IMR-90 (cell line): ENCODE results near the gene C1R. TPM values are rescaled to one million over a fixed set of nuclear protein-coding genes. Genes with fewer than 3 reads are reported as not detected.

Experiments
- ATAC-seq: fragments of 200-7000 bp; cut with Tn5 transposase; 2 replicates; pipeline ENCODE4 v1.9.1; 2020; ENCODE audit warnings: low read depth, mild to moderate bottlenecking, moderate library complexity
- BruUV-seq: library from RNA; stranded (reverse); fragments of 400-500 nt; replicated peaks from 2 replicates; lab custom pipeline; 2021; lab: Mats Ljungman, UMichigan
- CTCF ChIA-PET: fragments of 300-600 bp; formaldehyde crosslinking; extraction: SDS; loops from one replicate; lab custom pipeline; 2021; ENCODE audit warnings: antibody characterized with exemption; lab: Yijun Ruan, JAX
- POLR2A ChIA-PET: fragments of 300-600 bp; sonication (Branson Sonifier 250); formaldehyde crosslinking; loops from one replicate; lab custom pipeline; 2022; ENCODE audit warnings: antibody characterized with exemption; ENCODE audit not compliant: unreplicated experiment; lab: Charles Lee
- DNase-seq: peaks from one replicate; pipeline ENCODE4 v3.0.0; 2013
- H2AFZ ChIP-seq: replicated peaks from 2 replicates; pipeline ENCODE3; 2013; ENCODE audit warnings: low read length, mild to moderate bottlenecking; ENCODE audit not compliant: poor library complexity
- H2AK5ac ChIP-seq: 2 replicates; pipeline ENCODE4 v1.6.1; 2013; ENCODE audit warnings: low read depth, low read length, inconsistent platforms
- H2AK9ac ChIP-seq: replicated peaks from 2 replicates; pipeline ENCODE3; 2013; ENCODE audit warnings: mild to moderate bottlenecking, low read depth, low read length, moderate library complexity; ENCODE audit not compliant: poor library complexity
- H2BK120ac ChIP-seq: 2 replicates; pipeline ENCODE4 v1.6.1; 2013; ENCODE audit warnings: low read depth, low read length, inconsistent platforms
- H2BK15ac ChIP-seq: 3 replicates; pipeline ENCODE4 v1.6.1; 2013; ENCODE audit warnings: low read depth, low read length, inconsistent platforms
- H2BK20ac ChIP-seq: 2 replicates; pipeline ENCODE4 v1.6.1; 2013; ENCODE audit warnings: low read depth, mild to moderate bottlenecking, inconsistent platforms, low read length, moderate library complexity
- H2BK5ac ChIP-seq: 2 replicates; pipeline ENCODE4 v1.6.1; 2013; ENCODE audit warnings: mild to moderate bottlenecking, low read depth, low read length, inconsistent platforms; ENCODE audit not compliant: poor library complexity, severe bottlenecking
- H3K14ac ChIP-seq: replicated peaks from 2 replicates; pipeline ENCODE4 v1.6.1; 2013; ENCODE audit warnings: low read depth, low read length, inconsistent platforms
- H3K18ac ChIP-seq: 2 replicates; pipeline ENCODE4 v1.6.1; 2013; ENCODE audit warnings: low read depth, low read length, control low read depth
- H3K23ac ChIP-seq: 2 replicates; pipeline ENCODE4 v1.6.1; 2013; ENCODE audit warnings: low read depth, low read length, inconsistent platforms
- H3K27ac ChIP-seq: 2 replicates; pipeline ENCODE4 v1.5.1; 2013; ENCODE audit warnings: mild to moderate bottlenecking, control low read depth, low read length; ENCODE audit not compliant: insufficient read depth
- H3K27me3 ChIP-seq: 2 replicates; pipeline ENCODE4 v1.6.1; 2013; ENCODE audit warnings: low read length; ENCODE audit not compliant: control insufficient read depth, insufficient read depth
- H3K36me3 ChIP-seq: 2 replicates; pipeline ENCODE4 v1.6.1; 2013; ENCODE audit warnings: low read length, mixed read lengths; ENCODE audit not compliant: control insufficient read depth, insufficient read depth
- H3K4ac ChIP-seq: 2 replicates; pipeline ENCODE4 v1.6.1; 2013; ENCODE audit warnings: low read depth, low read length, inconsistent platforms
- H3K4me1 ChIP-seq: 2 replicates; pipeline ENCODE4 v1.6.1; 2013; ENCODE audit warnings: low read length, mixed read lengths; ENCODE audit not compliant: control insufficient read depth, insufficient read depth
- H3K4me2 ChIP-seq: 2 replicates; pipeline ENCODE4 v1.6.1; 2013; ENCODE audit warnings: low read depth, mild to moderate bottlenecking, control low read depth, low read length, moderate library complexity
- H3K4me3 ChIP-seq: 2 replicates; pipeline ENCODE4 v1.5.1; 2013; ENCODE audit warnings: low read depth, mild to moderate bottlenecking, control low read depth, low read length, moderate library complexity; ENCODE audit not compliant: insufficient read depth
- H3K56ac ChIP-seq: 2 replicates; pipeline ENCODE4 v1.6.1; 2013; ENCODE audit warnings: low read length, inconsistent platforms; ENCODE audit not compliant: insufficient read depth; ENCODE audit errors: extremely low read depth
- H3K79me1 ChIP-seq, 2 experiments: 2 replicates each; pipeline ENCODE4 v1.6.1; 2013; ENCODE audit warnings: low read length in 2 of 2, inconsistent platforms in 1 of 2, low read depth in 1 of 2
- H3K9ac ChIP-seq: 2 replicates; pipeline ENCODE4 v1.6.1; 2013; ENCODE audit warnings: low read depth, low read length, control low read depth
- H3K9me1 ChIP-seq: 2 replicates; pipeline ENCODE4 v1.6.1; 2013; ENCODE audit warnings: low read length, inconsistent platforms; ENCODE audit not compliant: insufficient read depth
- H3K9me3 ChIP-seq: 2 replicates; pipeline ENCODE4 v1.6.1; 2013; ENCODE audit warnings: low read length; ENCODE audit not compliant: control insufficient read depth, insufficient read depth
- H4K20me1 ChIP-seq: 2 replicates; pipeline ENCODE4 v1.6.1; 2013; ENCODE audit warnings: low read length, inconsistent platforms; ENCODE audit not compliant: insufficient read depth
- H4K5ac ChIP-seq: 2 replicates; pipeline ENCODE4 v1.6.1; 2013; ENCODE audit warnings: mild to moderate bottlenecking, low read depth, low read length, control low read depth
- H4K8ac ChIP-seq, 2 experiments: 2 replicates each; pipeline ENCODE4 v1.6.1; 2013; ENCODE audit warnings: low read depth in 2 of 2, low read length in 2 of 2, control low read depth in 1 of 2, inconsistent platforms in 1 of 2
- H4K91ac ChIP-seq: 2 replicates; pipeline ENCODE4 v1.6.1; 2013; ENCODE audit warnings: low read depth, low read length, inconsistent platforms; ENCODE audit not compliant: insufficient read depth
- FOS ChIP-seq: fragments of 150-350 bp; IDR thresholded peaks from 2 replicates; pipeline ENCODE4 v1.6.1; 2016; ENCODE audit warnings: low read depth, low read length
- MAZ ChIP-seq: IDR thresholded peaks from 2 replicates; pipeline ENCODE4 v1.6.1; 2012; ENCODE audit warnings: low read depth, mild to moderate bottlenecking, low read length, improper control_type of control experiment, moderate library complexity, borderline replicate concordance
- NFE2L2 ChIP-seq: fragments of 150-350 bp; IDR thresholded peaks from 2 replicates; pipeline ENCODE4 v1.6.1; 2016; ENCODE audit warnings: low read depth, mild to moderate bottlenecking, low read length
- SMC3 ChIP-seq: fragments of 150-350 bp; IDR thresholded peaks from 2 replicates; pipeline ENCODE4 v1.6.1; 2016; ENCODE audit warnings: low read depth, mild to moderate bottlenecking, antibody characterized with exemption, low read length, moderate library complexity
- WGBS, 2 experiments: methylation state at CpG; one replicate each; pipeline versions ENCODE4 v1.1.5 to v1.1.7; 2013; ENCODE audit warnings: missing lambda C conversion rate in 2 of 2; ENCODE audit not compliant: insufficient read length in 1 of 2; ENCODE audit errors: extremely low coverage in 2 of 2; 5-methylcytosine and 5-hydroxymethylcytosine counted together
- dilution Hi-C: fragments of 300-500 bp; cut with HindIII; formaldehyde crosslinking; loops from one replicate; pipeline ENCODE4 v1.14.3; 2018; ENCODE audit warnings: low sequenced_read_pairs; ENCODE audit not compliant: unreplicated experiment
- in situ Hi-C: fragments of 300-500 bp; cut with MboI; formaldehyde crosslinking; loops from 3 replicates; pipeline ENCODE4 v1.14.3; 2019; ENCODE audit warnings: low sequenced_read_pairs, inconsistent platforms, mixed read lengths
- intact Hi-C: fragments of 100-400 bp; cut with micrococcal nuclease; formaldehyde crosslinking; loops from 2 replicates; pipeline ENCODE4 v1.10.0; 2022
- polyA plus RNA-seq, 3 experiments: library from polyadenylated mRNA; depleted of rRNA; stranded (reverse); fragments of >200 nt; gene quantifications; 2 replicates each; pipeline ENCODE4 v1.2.3, GENCODE V29; 2012; ENCODE audit warnings: low replicate concordance in 1 of 3
- total RNA-seq: library from RNA; depleted of rRNA; stranded (reverse); fragments of >200 nt; gene quantifications from 2 replicates; pipeline ENCODE4 v1.2.3, GENCODE V29; 2012
- TF ChIP-seq, protein P1 (sequence below): fragments of 150-350 bp; IDR thresholded peaks from 2 replicates; pipeline ENCODE4 v1.6.1; 2016; ENCODE audit warnings: low read depth, mild to moderate bottlenecking, low read length, moderate library complexity, borderline replicate concordance

C1R gene
- total and polyA plus RNA-seq, 2 of the 4 experiments (the other 2 are of a cell fraction) = 38.4 to 165 TPM

DNA sequence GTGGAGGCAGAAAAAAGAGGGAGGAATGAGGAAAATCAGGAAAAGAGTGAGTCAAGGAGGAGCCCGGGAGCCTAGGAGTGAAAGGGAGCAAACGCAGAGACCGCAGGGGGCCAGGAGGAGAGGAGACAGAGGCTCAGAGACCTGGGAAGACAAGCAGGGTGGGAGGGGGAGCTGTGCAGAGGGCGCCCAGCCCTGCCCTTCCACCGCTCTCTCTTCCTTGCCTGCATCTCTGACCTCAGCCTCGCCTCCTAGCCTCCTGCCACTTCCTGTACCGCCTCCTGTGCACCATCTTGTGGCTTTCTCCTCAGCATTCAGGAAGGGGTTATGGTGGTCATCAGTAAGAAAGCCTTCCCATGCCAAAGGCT lies 39.2 kb upstream of the C1R start (continued):
- TF ChIP-seq NFE2L2 (no peak), SMC3 (no peak), FOS (no peak)

DNA sequence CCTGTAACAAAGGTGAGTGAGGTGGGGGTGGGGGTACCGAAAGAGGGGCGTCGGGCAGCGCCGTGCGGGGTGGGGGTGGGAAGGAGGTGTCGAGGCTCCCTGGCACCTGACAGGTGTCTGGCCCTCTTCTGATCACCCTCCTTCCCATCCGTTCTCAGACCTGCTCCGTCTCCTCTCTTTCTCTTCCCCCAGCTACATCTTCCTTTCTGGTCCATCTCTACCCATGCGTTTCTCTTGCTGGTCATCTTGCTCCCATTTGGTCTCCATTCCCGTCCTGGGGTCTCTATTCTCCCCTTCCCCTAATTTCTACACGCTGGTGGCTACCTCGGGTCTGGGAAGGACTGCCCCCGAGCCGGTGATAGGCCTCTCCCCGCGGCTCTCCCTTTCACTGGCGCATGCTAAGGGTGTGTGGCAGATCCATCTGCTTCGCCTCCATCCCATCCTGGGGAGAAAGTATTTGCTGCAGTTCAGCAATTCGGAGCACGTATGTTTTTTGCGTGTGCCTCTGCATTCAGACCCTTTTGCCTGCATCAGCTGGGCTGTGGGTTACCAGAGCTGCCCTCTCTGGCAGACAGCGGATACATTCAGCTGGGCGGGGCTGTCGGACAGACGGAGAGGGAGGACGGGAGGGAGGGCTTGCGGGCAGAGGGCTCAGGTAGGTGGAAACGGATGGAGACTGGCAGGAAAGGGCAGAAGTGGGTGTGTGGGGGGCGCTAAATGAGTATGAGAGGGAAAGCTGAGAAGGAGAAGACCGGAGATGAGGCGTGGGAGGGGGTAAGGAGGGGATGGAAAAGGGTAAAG lies 38.7 kb upstream of the C1R start:
- H3K36me3 ChIP-seq = peaks cover 23% of the 10 kb centered on the region
- in situ Hi-C loops = no loop called here
- H3K23ac ChIP-seq = peak overlapping the region; percentile 61; the same call in 1 of the 2 replicates
- POLR2A ChIA-PET = no interaction called here
- no peak overlapping the region; the same call in 1 of the 2 replicates for H4K91ac ChIP-seq
- H4K20me1 ChIP-seq = no peaks in the 10 kb centered on the region
- no TSS peak for BruUV-seq
- peak overlapping the region; percentile 28; the same call in 1 of the 2 replicates for H3K27ac ChIP-seq
- H3K56ac ChIP-seq = no peak overlapping the region
- H2AFZ ChIP-seq = peak overlapping the region; percentile 98
- intact Hi-C loops = no loop called here
- H3K4me2 ChIP-seq = peak overlapping the region; percentile 98
- H2BK120ac ChIP-seq = no peak overlapping the region
- H3K79me1 ChIP-seq = 0 out of 4 replicates have a peak, but pooled peaks cover 0 to 6% of the 10 kb centered on the region in 2 experiments
- H3K9me1 ChIP-seq = peaks cover 12% of the 10 kb centered on the region; the same call in 1 of the 2 replicates
- peak; percentile 65 for ATAC-seq
- peak; percentile 76; the same call in 1 of the 2 replicates for TF ChIP-seq MAZ
- TF ChIP-seq, protein P1, sequence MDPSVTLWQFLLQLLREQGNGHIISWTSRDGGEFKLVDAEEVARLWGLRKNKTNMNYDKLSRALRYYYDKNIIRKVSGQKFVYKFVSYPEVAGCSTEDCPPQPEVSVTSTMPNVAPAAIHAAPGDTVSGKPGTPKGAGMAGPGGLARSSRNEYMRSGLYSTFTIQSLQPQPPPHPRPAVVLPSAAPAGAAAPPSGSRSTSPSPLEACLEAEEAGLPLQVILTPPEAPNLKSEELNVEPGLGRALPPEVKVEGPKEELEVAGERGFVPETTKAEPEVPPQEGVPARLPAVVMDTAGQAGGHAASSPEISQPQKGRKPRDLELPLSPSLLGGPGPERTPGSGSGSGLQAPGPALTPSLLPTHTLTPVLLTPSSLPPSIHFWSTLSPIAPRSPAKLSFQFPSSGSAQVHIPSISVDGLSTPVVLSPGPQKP = no peak
- peak overlapping the region; percentile 87 for H2AK9ac ChIP-seq
- H3K9ac ChIP-seq = peak overlapping the region; percentile 91
- CTCF ChIA-PET = no interaction called here
- H2BK5ac ChIP-seq = no peak overlapping the region
- WGBS, 2 experiments = 7 to 100% methylated on average over 1 to 16 of the region's 32 CpGs
- H4K8ac ChIP-seq = peak overlapping the region; percentile 2 to 36; a peak in 2 of 4 replicates
- no peak overlapping the region for H2BK20ac ChIP-seq
- peak; percentile 52 for DNase-seq
- no peak overlapping the region for H2BK15ac ChIP-seq
- H3K4me1 ChIP-seq = peaks cover 6% of the 10 kb centered on the region; the same call in 1 of the 2 replicates
- no peaks in the 10 kb centered on the region for H3K9me3 ChIP-seq
- H2AK5ac ChIP-seq = peak overlapping the region; percentile 36
- H3K4me3 ChIP-seq = peak overlapping the region; percentile 81
- no peaks in the 10 kb centered on the region for H3K27me3 ChIP-seq
- H3K4ac ChIP-seq = no peak overlapping the region
- no peak overlapping the region for H4K5ac ChIP-seq
- dilution Hi-C loops = no loop called here
- H3K18ac ChIP-seq = no peak overlapping the region
- H3K14ac ChIP-seq = no peak overlapping the region; the same call in 1 of the 2 replicates
